NCI-H69 (cell line): Measurements from ENCODE around the gene TMEM106A.
"Not testable (repeated sequence)": the region's sequence is repeated elsewhere in the genome, so short reads cannot be mapped to it uniquely, and the experiment has no call there.

Experiments used
- DNase-seq: peaks from one replicate; lab custom pipeline; 2025; lab: John Stamatoyannopoulos, UW

TMEM106A gene

DNA sequence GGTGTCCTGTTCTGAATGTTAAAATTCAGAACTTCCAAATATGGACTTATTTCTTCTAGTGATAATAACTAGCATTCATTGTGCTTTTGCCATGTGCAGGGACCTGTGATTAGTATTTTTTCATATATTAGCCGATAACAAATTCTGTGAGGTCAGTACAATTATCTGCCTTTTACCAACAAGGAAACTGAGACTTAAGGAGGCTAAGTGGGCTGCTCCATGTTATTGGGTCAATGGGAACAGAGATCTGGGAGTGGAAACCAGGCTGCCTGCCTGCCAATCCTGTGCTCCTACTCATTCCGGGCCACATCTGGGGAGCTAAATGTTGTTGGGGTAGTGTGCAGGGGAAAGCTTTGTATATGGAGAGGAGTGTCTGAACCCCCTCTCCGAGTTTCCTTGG, 3.7 kb downstream of the TMEM106A start:
- no peak for DNase-seq

GRCh38 chr17:43216369-43216761, 4.7 kb downstream of the TMEM106A start:
- DNase-seq: no peak

- DNase-seq: no peak
Measured at GRCh38 chr17:43216762-43217613, 5.3 kb downstream of the TMEM106A start.

- DNase-seq: no peak
Measured at GRCh38 chr17:43217614-43218087, 6.0 kb downstream of the TMEM106A start.

DNA sequence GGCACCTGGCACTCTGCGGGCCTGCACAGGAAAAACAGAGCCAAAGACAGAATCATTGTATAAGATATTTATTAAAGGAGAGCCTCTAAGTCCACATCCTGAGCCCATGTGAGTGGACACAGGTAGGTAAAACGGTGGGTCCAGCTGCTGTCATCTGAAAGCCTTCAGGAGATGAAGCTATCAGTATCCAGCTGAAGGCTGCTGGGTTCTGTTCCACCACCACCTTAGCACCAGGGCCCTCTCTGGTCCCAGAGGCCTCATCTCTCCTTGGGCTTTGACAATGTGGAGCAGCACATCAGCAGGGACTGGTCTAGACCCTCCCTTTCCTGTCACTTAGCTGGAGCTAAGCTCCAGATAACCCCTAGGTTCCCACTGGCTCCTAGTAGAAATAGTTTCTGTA, 7.3 kb downstream of the TMEM106A start:
- no peak for DNase-seq

DNA sequence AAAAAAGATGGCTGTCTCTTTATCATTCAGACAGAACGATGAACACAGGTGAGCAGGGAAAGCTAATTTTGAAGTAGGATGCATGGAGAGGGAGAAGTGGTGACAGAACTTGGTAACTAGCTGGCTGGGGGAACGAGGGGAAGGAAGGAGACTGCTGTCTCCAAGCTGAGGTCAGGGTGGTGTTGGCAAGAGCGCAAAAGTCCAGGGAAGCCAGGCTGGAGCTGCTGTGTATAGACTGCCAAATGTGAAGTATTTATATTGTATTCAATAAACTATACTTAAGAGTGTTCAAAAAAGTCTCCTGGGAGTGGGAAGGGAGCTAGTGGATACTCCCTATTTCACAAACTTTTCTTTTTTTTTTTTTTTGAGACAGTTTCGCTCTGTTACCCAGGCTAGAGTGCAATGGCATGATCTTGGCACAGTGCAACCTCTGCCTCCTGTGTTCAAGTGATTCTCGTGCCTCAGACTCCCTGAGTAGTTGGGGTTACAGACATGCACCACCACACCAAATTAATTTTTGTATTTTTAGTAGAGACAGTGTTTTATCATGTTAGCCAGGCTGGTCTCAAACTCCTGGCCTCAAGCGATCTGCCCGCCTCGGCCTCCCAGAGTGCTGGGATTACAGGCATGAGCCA, 8.2 kb downstream of the TMEM106A start:
- DNase-seq: no peak

- no peak for DNase-seq
Measured at GRCh38 chr17:43220511-43221125, 8.9 kb downstream of the TMEM106A start.

GRCh38 chr17:43224146-43224705, 12.6 kb downstream of the TMEM106A start:
- no peak for DNase-seq

GRCh38 chr17:43226393-43226792, 14.7 kb downstream of the TMEM106A start:
- DNase-seq: no peak

DNA sequence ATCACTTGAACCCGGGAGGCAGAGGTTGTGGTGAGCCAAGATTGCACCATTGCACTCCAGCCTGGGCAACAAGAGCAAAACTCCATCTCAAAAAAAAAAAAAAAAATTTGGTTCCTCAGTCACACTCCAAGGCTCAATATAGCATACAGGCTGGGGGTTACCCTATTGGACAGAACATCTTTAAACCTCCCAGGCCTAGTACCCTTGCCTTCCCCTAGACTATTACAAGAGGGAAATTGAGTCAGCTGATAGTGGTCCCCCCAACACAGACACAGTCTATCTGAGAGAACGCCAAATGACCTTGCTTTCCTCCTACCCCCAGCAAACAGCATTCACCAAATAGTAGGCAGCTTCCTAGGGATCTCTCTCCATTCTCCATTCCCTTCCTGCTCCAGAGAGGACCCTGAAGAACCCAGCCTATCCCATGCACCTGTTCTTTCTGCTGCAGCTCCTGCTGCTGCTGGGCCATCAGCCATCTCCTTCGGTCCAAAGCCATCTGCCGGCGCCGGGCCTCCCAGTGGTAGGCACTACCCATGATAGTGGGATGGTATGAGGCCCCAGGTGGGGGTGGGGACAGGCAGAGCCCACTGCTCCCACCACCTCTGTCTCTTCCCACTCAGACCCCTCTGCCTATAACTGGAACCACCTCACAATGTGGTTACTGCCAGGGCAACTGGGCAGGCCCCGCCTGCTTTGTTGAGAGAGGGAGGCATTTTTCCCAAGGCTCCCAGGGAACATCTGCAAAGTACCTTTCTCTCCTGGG, 16.5 kb downstream of the TMEM106A start, which contains the start of gene CCDC200:
Gene CCDC200, minus strand, starts transcription at position 604 of the 763 bp plus-strand sequence. Its CDS starts 69 bp downstream, at position 535.
- DNase-seq: not testable (repeated sequence)

GRCh38 chr17:43231205-43232020, 19.7 kb downstream of the TMEM106A start:
- not testable (repeated sequence) for DNase-seq

DNA sequence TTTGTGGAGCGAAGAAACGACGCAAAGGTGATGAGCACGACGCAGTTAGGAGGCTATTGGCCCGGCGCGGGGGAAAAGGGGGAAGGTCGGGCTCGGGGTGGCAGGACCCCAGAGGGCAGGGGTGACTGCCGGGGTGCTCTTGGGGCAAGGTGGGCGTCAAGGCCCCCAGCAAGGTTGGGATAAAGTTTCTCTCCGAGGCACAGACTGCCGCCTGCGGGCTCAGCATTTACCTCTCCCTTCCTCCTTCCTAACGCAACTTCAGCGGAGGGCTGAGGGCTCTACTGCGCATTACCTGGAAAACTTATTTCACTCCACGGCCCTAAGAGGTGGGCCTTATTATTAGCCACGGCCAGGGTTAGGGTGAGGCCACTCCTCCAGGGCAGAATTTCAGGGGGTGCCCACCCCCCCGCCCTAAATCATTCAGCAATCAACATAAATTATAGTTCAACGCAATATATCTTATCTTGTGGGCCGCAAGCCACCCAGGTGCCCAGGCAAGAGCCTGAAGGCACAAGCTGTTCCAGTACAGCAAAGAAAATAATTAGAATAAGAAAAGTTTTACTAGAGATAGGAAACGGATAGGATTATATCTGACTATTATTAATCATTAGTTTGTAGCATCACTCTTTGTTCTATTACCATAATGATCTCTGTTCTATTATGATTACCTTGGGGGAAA, 20.5 kb downstream of the TMEM106A start:
- not testable (repeated sequence) for DNase-seq

DNA sequence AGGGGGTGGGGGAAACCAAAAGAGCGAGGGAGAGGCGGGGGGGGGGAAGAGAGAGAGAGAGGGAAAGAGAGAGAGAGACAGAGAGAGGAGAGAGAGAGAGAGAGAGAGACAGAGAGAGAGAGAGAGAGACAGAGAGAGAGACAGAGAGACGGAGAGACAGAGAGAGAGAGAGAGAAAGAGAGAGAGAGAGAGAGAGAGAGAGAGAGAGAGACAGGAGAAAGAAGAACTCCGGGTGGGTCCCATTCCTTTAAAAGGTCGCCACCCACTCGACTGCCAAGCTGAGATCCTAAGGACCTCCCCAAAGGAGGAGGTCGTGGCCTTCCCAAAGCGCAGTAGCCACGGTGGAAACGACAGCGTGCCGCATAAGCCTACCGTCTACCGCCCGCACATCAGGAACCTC, 21.6 kb downstream of the TMEM106A start:
- DNase-seq: not testable (repeated sequence)

- not testable (repeated sequence) for DNase-seq
Measured at GRCh38 chr17:43233877-43234276, 22.2 kb downstream of the TMEM106A start, which contains the start of gene RNU2-1. RNU2-1 (minus strand) TSS chr17:43233977.

- not testable (repeated sequence) for DNase-seq
Measured at GRCh38 chr17:43239597-43239996, 27.9 kb downstream of the TMEM106A start.

- not testable (repeated sequence) for DNase-seq
Measured at GRCh38 chr17:43240596-43241352, 29.1 kb downstream of the TMEM106A start.

- not testable (repeated sequence) for DNase-seq
Measured at GRCh38 chr17:43246456-43246855, 34.8 kb downstream of the TMEM106A start.
